NCI-H2081 (cell line): Measurements from ENCODE around the gene TMEM238L.

Experiments
- DNase-seq, 2 experiments: peaks; one replicate each; lab custom pipeline; 2025; lab: John Stamatoyannopoulos, UW

TMEM238L gene

DNA sequence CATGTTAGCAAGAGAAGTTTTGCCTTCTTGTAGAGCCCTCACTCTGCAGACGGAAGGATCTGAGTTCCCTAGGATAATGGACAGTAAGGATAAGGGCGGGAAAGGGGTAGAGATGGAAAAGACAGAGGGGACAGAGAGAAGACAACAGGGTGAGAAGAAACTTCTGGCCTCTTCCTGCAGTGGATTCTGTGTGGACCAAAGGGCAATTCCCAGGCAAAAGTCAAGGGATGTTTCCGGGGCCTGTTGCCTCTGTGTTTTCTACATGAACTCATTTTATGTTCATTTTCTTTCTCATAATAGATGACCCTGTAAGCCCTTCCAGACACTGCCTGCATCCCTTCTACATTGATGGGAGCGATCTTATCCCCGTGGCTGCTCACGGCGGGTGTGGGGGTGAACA, 647 bp upstream of the TMEM238L start:
- DNase-seq, result no peak

GRCh38 chr17:10803350-10803749, 549 bp downstream of the TMEM238L start:
- no peak for DNase-seq

GRCh38 chr17:10802496-10803284, 1.2 kb downstream of the TMEM238L start:
- no peak for DNase-seq

GRCh38 chr17:10799407-10799806, 4.5 kb downstream of the TMEM238L start:
- no peak for DNase-seq

GRCh38 chr17:10798910-10799309, 5.0 kb downstream of the TMEM238L start:
- no peak for DNase-seq

GRCh38 chr17:10798332-10798749, 5.6 kb downstream of the TMEM238L start:
- no peak for DNase-seq

DNA sequence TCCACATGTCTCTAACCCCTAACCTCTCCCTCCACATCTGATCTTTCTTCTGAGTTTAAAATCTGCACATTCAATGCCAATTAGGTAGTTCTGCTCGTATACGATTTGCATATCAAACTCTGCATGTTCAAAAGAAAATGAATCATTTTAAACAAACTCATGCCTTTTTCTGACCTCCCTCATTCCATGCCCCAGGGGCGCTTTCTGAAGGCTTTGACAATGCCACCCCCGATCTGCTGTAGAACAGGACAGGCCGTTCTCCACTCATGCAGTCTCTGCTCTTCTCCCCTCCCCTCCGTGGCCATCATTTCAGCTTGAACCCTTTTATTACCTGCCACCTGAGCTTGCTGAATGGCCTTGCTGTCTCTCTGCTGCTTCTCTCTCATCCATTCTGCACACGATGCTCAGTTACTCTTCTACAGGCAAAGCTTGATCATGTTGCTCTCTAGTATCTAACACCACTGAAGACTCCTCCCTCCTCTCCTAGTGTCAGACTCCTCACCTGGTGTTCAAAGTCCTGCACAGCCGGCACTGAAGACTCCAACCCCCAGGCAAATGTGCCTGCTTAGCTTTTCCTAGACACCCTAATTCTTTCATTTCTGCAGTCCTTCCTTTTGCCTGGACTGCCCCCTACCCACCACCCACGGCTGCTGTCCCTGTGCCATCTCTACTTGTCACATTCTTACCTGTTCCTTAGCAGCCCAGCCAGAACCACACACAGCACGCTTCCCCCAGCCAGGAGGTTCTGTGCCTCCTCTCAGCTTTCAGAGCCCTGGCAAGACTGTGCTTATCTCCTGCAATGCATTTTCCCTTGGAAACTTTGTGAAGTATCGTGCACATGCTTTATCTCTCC, 6.2 kb downstream of the TMEM238L start:
- DNase-seq, result no peak

GRCh38 chr17:10793816-10794215, 10.1 kb downstream of the TMEM238L start:
- DNase-seq, result no peak

GRCh38 chr17:10793256-10793655, 10.6 kb downstream of the TMEM238L start:
- DNase-seq, result no peak

- no peak for DNase-seq
Measured at GRCh38 chr17:10792151-10792550, 11.7 kb downstream of the TMEM238L start.

- DNase-seq, result no peak
Measured at GRCh38 chr17:10790491-10791401, 13.2 kb downstream of the TMEM238L start.

GRCh38 chr17:10789694-10790271, 14.1 kb downstream of the TMEM238L start:
- no peak for DNase-seq

DNA sequence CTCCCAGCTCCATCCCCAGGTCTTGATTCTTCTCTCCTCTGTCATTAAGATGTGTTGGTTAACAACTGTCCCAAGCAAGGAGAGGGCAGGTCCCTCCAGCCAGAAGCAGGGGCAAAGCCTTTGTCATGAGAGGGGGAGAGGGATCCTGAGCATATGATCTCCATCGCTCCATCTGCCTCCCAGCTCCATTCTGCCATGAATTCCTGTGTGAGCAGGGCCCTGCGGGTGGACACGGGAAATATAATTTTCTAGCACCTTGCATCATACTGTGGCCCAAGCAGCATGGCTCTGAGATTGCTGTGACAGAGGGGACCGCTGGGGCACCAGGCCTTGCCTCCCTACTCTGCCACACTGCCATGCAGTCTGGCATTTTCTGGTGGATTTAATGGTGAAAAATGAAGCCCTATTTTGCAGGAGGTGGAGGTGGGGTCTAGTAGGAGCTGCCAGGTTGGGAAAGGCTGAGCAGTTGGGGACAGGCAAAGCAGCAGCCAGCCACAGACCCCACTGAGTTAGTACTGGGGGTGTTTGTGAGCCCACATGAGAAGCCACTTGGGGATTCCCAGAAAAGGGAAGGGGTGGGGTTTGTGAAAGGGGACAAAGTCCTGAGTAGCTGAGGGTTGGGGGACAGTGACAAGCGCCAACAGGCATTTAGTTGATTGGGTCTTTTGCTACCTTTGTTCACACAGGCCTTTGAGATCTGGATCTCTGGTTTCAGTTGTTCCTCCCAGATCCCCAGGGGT, 16.4 kb downstream of the TMEM238L start:
- no peak for DNase-seq

GRCh38 chr17:10785295-10785694, 18.6 kb downstream of the TMEM238L start:
- DNase-seq, result no peak

- DNase-seq, result no peak
Measured at GRCh38 chr17:10779609-10780008, 24.3 kb downstream of the TMEM238L start.

- DNase-seq, result no peak
Measured at GRCh38 chr17:10777890-10778289, 26.0 kb downstream of the TMEM238L start.

DNA sequence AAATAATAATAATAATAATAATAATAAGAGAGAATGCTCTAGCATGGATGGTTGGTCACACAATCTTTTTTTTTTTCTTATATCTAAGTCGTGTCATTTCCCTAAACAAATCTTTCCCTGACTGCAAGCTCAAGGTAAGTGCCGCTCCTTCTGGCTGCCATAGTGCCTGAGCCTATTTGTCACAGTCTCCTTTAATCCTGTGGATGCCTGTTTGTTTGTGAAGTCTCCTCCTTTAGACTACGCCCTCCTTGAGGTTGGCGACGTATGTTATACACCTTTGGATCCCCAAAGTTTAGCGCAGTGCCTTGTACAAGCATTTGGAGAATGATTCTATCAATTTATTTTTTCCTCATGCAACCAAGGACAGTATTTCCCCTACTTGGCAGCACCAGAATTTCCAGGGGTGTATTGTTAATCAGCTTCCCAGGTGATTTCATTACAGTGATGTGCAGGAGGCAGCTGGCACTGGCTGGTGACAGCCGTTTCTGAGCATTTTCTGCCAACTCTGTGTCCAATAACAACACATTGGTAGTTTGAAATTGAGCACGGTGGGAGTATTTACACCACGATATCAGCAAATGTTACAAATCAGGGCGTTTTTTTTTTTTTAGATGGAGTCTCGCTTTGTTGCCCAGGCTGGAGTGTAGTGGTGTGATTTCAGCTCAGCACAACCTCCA, 26.6 kb downstream of the TMEM238L start:
- DNase-seq, result no peak

DNA sequence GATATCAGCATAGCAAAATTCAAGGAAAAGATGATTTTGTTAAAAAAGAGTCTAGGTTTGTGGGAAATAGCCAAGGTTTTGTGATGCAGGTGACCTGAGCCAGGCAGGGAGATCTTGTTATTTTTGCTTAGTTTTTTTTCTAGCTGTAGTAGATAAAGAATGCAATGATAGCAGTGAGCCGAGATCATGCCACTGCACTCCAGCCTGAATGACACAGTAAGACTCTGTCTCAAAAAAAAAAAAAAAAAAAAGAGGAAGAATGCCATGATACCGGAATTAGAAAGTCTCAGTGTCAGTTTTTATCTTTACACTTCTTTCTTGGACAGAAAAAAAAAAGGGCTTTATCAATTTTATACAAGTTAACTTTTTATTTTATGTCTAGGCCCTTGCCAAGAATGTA, 27.5 kb downstream of the TMEM238L start:
- no peak for DNase-seq

DNA sequence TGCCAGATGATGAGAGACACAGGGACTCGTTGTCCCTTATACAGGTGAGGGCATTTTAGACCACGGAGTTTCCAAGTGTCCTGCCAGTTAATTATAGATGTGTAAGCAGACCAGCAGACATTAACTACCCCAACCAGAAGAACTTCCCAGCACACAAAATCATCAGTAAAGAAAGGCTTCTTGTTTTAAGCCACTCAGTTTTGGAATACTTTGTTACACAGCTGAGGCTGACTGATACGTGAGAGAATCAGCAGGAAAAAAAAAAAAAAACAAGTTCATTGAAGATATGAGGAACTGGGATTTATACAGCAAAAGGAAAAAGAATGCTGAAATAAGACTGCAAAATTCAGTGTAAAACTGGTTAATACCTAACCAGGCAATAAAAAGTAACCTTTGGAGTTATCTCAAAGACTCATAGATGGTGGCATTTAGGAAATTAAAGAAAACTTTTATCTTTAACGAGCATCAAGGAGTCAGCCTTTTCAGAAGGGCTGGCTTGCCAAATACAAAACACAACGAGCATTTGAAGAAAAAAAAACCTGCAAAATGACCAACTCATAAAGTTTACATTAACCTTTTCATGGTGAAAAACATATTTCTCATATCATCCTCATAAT, 28.1 kb downstream of the TMEM238L start:
- no peak for DNase-seq

DNA sequence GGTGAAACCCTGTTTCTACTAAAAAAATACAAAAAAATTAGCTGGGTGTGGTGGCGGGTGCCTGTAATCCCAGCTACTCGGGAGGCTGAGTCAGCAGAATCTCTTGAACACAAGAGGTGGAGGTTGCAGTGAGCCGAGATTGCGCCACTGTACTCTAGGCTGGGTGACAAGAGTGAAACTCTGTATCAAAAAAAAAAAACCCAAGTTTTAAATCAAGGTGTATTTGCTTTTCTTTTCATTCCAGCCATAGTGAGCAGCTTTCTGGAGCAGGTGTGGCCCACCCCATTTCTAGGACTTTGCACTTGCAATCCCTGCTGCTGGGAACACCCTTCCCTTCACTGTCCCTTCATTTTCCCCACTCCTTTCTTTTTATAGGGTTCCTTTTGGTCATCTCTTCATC, 28.8 kb downstream of the TMEM238L start:
- no peak for DNase-seq
